ENCODE data around the gene FASN.

Gene FASN

GRCh38 chr17:82049106-82049505 lies 48.9 kb downstream of the FASN start:
- no peak for TF ChIP-seq CTCF (conservative IDR thresholded peaks at IDR 0.05; ENCODE audit: low read depth, low read length)
- DNase-seq (ENCODE audit: low read depth) = no peak
- no peak overlapping the region for H3K4me3 ChIP-seq (ENCODE audit: low read depth, low read length)

- TF ChIP-seq CTCF (conservative IDR thresholded peaks at IDR 0.05; ENCODE audit: low read depth, low read length) = no peak
- no peak overlapping the region for H3K4me3 ChIP-seq (ENCODE audit: low read depth, low read length)
- DNase-seq (ENCODE audit: low read depth) = no peak
Measured at GRCh38 chr17:82048571-82048971, 49.5 kb downstream of the FASN start.

GRCh38 chr17:82047914-82048570 lies 50.0 kb downstream of the FASN start:
- no peak for TF ChIP-seq CTCF (conservative IDR thresholded peaks at IDR 0.05; ENCODE audit: low read depth, low read length)
- H3K4me3 ChIP-seq (ENCODE audit: low read depth, low read length) = no peak overlapping the region
- no peak for DNase-seq (ENCODE audit: low read depth)

- no peak for DNase-seq (ENCODE audit: low read depth)
- no peak overlapping the region for H3K4me3 ChIP-seq (ENCODE audit: low read depth, low read length)
- no peak for TF ChIP-seq CTCF (conservative IDR thresholded peaks at IDR 0.05; ENCODE audit: low read depth, low read length)
Measured at GRCh38 chr17:82047379-82047778, 50.7 kb downstream of the FASN start.

GRCh38 chr17:82046903-82047302 lies 51.1 kb downstream of the FASN start:
- no peak for DNase-seq (ENCODE audit: low read depth)
- H3K4me3 ChIP-seq (ENCODE audit: low read depth, low read length) = no peak overlapping the region
- no peak for TF ChIP-seq CTCF (conservative IDR thresholded peaks at IDR 0.05; ENCODE audit: low read depth, low read length)

GRCh38 chr17:82045936-82046484 lies 52.0 kb downstream of the FASN start:
- TF ChIP-seq CTCF (conservative IDR thresholded peaks at IDR 0.05; ENCODE audit: low read depth, low read length) = no peak
- no peak overlapping the region for H3K4me3 ChIP-seq (ENCODE audit: low read depth, low read length)
- DNase-seq (ENCODE audit: low read depth) = no peak

- no peak for TF ChIP-seq CTCF (conservative IDR thresholded peaks at IDR 0.05; ENCODE audit: low read depth, low read length)
- H3K4me3 ChIP-seq (ENCODE audit: low read depth, low read length) = no peak overlapping the region
- no peak for DNase-seq (ENCODE audit: low read depth)
Measured at GRCh38 chr17:82043507-82043906, 54.5 kb downstream of the FASN start.
